B cell (primary cell): ENCODE measurements around the gene EGFR. TPM values are rescaled to one million over a fixed set of nuclear protein-coding genes. Genes with fewer than 3 reads are reported as not detected.

Experiments used
- ATAC-seq: fragments of 200-7000 bp; cut with Tn5 transposase; one replicate; pipeline ENCODE4 v1.10.0; 2021; ENCODE audit warnings: low read depth, mild to moderate bottlenecking, moderate number of reproducible peaks, moderate library complexity
- CTCF ChIA-PET: fragments of 350-600 bp; sonication (Branson Sonifier 250); formaldehyde crosslinking; loops from one replicate; lab custom pipeline; 2021; ENCODE audit warnings: antibody characterized with exemption, inconsistent platforms; lab: Charles Lee
- POLR2A ChIA-PET: fragments of 350-600 bp; sonication (Branson Sonifier 250); formaldehyde crosslinking; loops from one replicate; lab custom pipeline; 2021; ENCODE audit warnings: antibody characterized with exemption; lab: Charles Lee
- DNase-seq: peaks from one replicate; pipeline ENCODE4 v3.0.0; 2013
- H2AFZ ChIP-seq: 2 replicates; pipeline ENCODE4 v1.6.1; 2012; ENCODE audit warnings: mild to moderate bottlenecking, low read depth, low read length; ENCODE audit not compliant: insufficient read depth, poor library complexity, severe bottlenecking
- H3K27ac ChIP-seq, 2 donors: 1 replicate in 1 of 2; 2 replicates in 1 of 2; pipeline ENCODE4 v1.5.1; 2012 to 2013; ENCODE audit warnings: low read length in 2 of 2, mild to moderate bottlenecking in 2 of 2, moderate library complexity in 1 of 2
- H3K27me3 ChIP-seq, 4 experiments: fragments of 200-600 bp in 1 of 4; sonication (generic) in 1 of 4; replicated peaks in 1 of 4; 1 replicate in 2 of 4; 2 replicates in 2 of 4; pipeline versions ENCODE4 v1.6.1 to v1.7.0; 2013 to 2016; ENCODE audit warnings: low read length in 3 of 4, mild to moderate bottlenecking in 2 of 4, mixed read lengths in 1 of 4, moderate library complexity in 1 of 4; ENCODE audit not compliant: insufficient read depth in 4 of 4, control insufficient read depth in 3 of 4; ENCODE audit errors: control extremely low read depth in 1 of 4
- H3K36me3 ChIP-seq, 2 experiments: replicated peaks in 1 of 2; 1 replicate in 1 of 2; 2 replicates in 1 of 2; pipeline versions ENCODE4 v1.6.1 to v1.7.1; 2013; ENCODE audit warnings: low read length in 1 of 2; ENCODE audit not compliant: insufficient read depth in 2 of 2, control insufficient read depth in 1 of 2; ENCODE audit errors: control extremely low read depth in 1 of 2, extremely low read depth in 1 of 2
- H3K4me1 ChIP-seq, 2 donors: fragments of 200-600 bp in 1 of 2; sonication (generic) in 1 of 2; 1 replicate in 1 of 2; 2 replicates in 1 of 2; pipeline versions ENCODE4 v1.5.1 to v1.6.1; 2013 to 2017; ENCODE audit warnings: low read length in 2 of 2; ENCODE audit not compliant: control insufficient read depth in 2 of 2, insufficient read depth in 2 of 2
- H3K4me2 ChIP-seq: replicated peaks from 2 replicates; pipeline ENCODE3; 2012; ENCODE audit warnings: mild to moderate bottlenecking, low read depth, low read length; ENCODE audit not compliant: poor library complexity, severe bottlenecking
- H3K4me3 ChIP-seq, 5 experiments: fragments of 200-600 bp in 1 of 5; sonication (generic) in 1 of 5; 1 replicate in 3 of 5; 2 replicates in 2 of 5; pipeline versions ENCODE4 v1.5.1 to v1.7.0; 2011 to 2016; ENCODE audit warnings: low read length in 4 of 5, mild to moderate bottlenecking in 4 of 5, low read depth in 2 of 5, control low read depth in 1 of 5, moderate library complexity in 1 of 5; ENCODE audit not compliant: insufficient read depth in 1 of 5; ENCODE audit errors: control extremely low read depth in 1 of 5, extremely low read depth in 1 of 5
- H3K79me2 ChIP-seq: fragments of 200-600 bp; sonication (generic); one replicate; pipeline ENCODE4 v1.6.0; 2016; ENCODE audit warnings: low read length; ENCODE audit not compliant: control insufficient read depth, insufficient read depth
- H3K9ac ChIP-seq: fragments of 200-600 bp; sonication (generic); 2 replicates; pipeline ENCODE4 v1.6.1; 2017; ENCODE audit warnings: mild to moderate bottlenecking, low read length, moderate library complexity
- H3K9me3 ChIP-seq, 3 donors: one replicate each; pipeline versions ENCODE4 v1.6.1 to v1.7.1; 2013; ENCODE audit warnings: low read length in 2 of 3; ENCODE audit not compliant: control insufficient read depth in 2 of 3, insufficient read depth in 1 of 3; ENCODE audit errors: control extremely low read depth in 1 of 3
- H4K20me1 ChIP-seq: 2 replicates; pipeline ENCODE4 v1.6.0; 2012; ENCODE audit warnings: mild to moderate bottlenecking, low read length; ENCODE audit not compliant: insufficient read depth, control insufficient read depth, poor library complexity, severe bottlenecking
- H3K27ac Mint-ChIP-seq: one replicate; pipeline ENCODE4 v1.8.0; 2021; ENCODE audit warnings: mixed read lengths
- H3K27me3 Mint-ChIP-seq: one replicate; pipeline ENCODE4 v1.8.0; 2021; ENCODE audit warnings: mixed read lengths
- H3K4me1 Mint-ChIP-seq: one replicate; pipeline ENCODE4 v1.8.0; 2021; ENCODE audit warnings: mixed read lengths
- H3K4me3 Mint-ChIP-seq: one replicate; pipeline ENCODE4 v1.8.0; 2021; ENCODE audit warnings: mixed read lengths
- H3K9me3 Mint-ChIP-seq: one replicate; pipeline ENCODE4 v1.8.0; 2022; ENCODE audit warnings: mixed read lengths; ENCODE audit not compliant: insufficient read depth
- CTCF ChIP-seq: fragments of 200-600 bp; IDR thresholded peaks from one replicate; pipeline ENCODE4 v1.8.0; 2022; ENCODE audit warnings: antibody characterized with exemption, mild to moderate bottlenecking
- EZH2 ChIP-seq: IDR thresholded peaks from 2 replicates; pipeline ENCODE4 v1.6.1; 2012; ENCODE audit warnings: borderline replicate concordance, low read depth, mild to moderate bottlenecking, moderate library complexity, low read length; ENCODE audit not compliant: insufficient read depth, poor library complexity, severe bottlenecking
- WGBS: methylation state at CpG from one replicate; pipeline ENCODE4 v1.1.5; 2013; ENCODE audit warnings: missing lambda C conversion rate; ENCODE audit not compliant: insufficient coverage; 5-methylcytosine and 5-hydroxymethylcytosine counted together
- intact Hi-C: fragments of 100-400 bp; cut with micrococcal nuclease; formaldehyde crosslinking; loops from one replicate; pipeline ENCODE4 v1.10.0; 2022
- polyA plus RNA-seq: library from polyadenylated mRNA; depleted of rRNA; stranded (reverse); fragments of >200 nt; gene quantifications from 2 replicates; pipeline ENCODE4 v1.2.3, GENCODE V29; 2012
- total RNA-seq, 2 donors: library from RNA; stranded (reverse); fragments of 120-200 nt in 1 of 2; gene quantifications; 1 replicate in 1 of 2; 2 replicates in 1 of 2; pipeline versions ENCODE4 v1.2.3 to v1.2.4, GENCODE V29; 2013 to 2022

Gene EGFR
- total and polyA plus RNA-seq, 2 donors (not counting 1 experiment from before 2014, with no cell fraction given) = not detected

- CTCF ChIA-PET = no interaction called here
- Histone ChIP-seq H3K36me3 (no peaks in the 10 kb centered on the region), H3K79me2 (no peaks in the 10 kb centered on the region), H3K4me3 (no peak overlapping the region), H3K4me1 (no peaks in the 10 kb centered on the region), H3K9me3 (peaks cover 0 to 6% (median 0%) of the 10 kb centered on the region in 3 donors), H4K20me1 (no peaks in the 10 kb centered on the region), H3K27me3 (no peaks in the 10 kb centered on the region), H3K4me2 (no peak overlapping the region), H2AFZ (no peak overlapping the region), H3K9ac (no peak overlapping the region), H3K27ac (no peak overlapping the region)
- Mint-ChIP-seq H3K4me3 (no peak overlapping the region), H3K27me3 (peaks cover 6% of the 10 kb centered on the region), H3K4me1 (no peaks in the 10 kb centered on the region), H3K9me3 (no peaks in the 10 kb centered on the region), H3K27ac (no peak overlapping the region)
- intact Hi-C loops = no loop called here
- TF ChIP-seq EZH2 (no peak), CTCF (no peak)
- DNase-seq (no peak), ATAC-seq (no peak)
- POLR2A ChIA-PET = no interaction called here
- WGBS = 89% methylated on average over 4 of the region's 5 CpGs
Observed at GRCh38 chr7:55172161-55172560, 153.3 kb downstream of the EGFR start.

GRCh38 chr7:55172881-55173609 is 154.2 kb downstream of the EGFR start:
- no peaks in the 10 kb centered on the region for H4K20me1 ChIP-seq
- WGBS = 96% methylated on average over 21 of the region's 25 CpGs
- H3K4me3 ChIP-seq = no peak overlapping the region
- no peak overlapping the region for H2AFZ ChIP-seq
- CTCF ChIA-PET = no interaction called here
- no peaks in the 10 kb centered on the region for H3K9me3 Mint-ChIP-seq
- H3K4me1 Mint-ChIP-seq = no peaks in the 10 kb centered on the region
- intact Hi-C loops = no loop called here
- H3K4me1 ChIP-seq = no peaks in the 10 kb centered on the region
- DNase-seq (no peak), ATAC-seq (no peak)
- POLR2A ChIA-PET = no interaction called here
- no peak overlapping the region for H3K4me2 ChIP-seq
- no peaks in the 10 kb centered on the region for H3K36me3 ChIP-seq
- H3K27ac ChIP-seq = no peak overlapping the region
- no peak overlapping the region for H3K9ac ChIP-seq
- no peak overlapping the region for H3K4me3 Mint-ChIP-seq
- no peaks in the 10 kb centered on the region for H3K27me3 ChIP-seq
- H3K27ac Mint-ChIP-seq = no peak overlapping the region
- H3K27me3 Mint-ChIP-seq = peaks cover 6% of the 10 kb centered on the region
- TF ChIP-seq EZH2 (no peak), CTCF (no peak)
- H3K9me3 ChIP-seq = peaks cover 0 to 3% (median 0%) of the 10 kb centered on the region in 3 donors
- H3K79me2 ChIP-seq = no peaks in the 10 kb centered on the region
